Measurements from ENCODE around the gene TMEM273.

The TMEM273 gene

GRCh38 chr10:49174261-49174925 is 13.8 kb downstream of the TMEM273 start:
- no peak overlapping the region for H3K27ac ChIP-seq
- POLR2A ChIA-PET (ENCODE audit: low non-redundant PET), result no interaction called here
- DNase-seq (ENCODE audit: low spot score), result no peak
- no peak for TF ChIP-seq CTCF (conservative IDR thresholded peaks at IDR 0.05; ENCODE audit: low read depth)
- CTCF ChIA-PET, result interaction anchor here (0.6 kb wide), 1 partner anchor 62 kb away, joined by 3 read pairs; no protein-coding TSS in a partner anchor

GRCh38 chr10:49173853-49174252 is 14.3 kb downstream of the TMEM273 start:
- H3K27ac ChIP-seq, result no peak overlapping the region

GRCh38 chr10:49173201-49173772 is 14.9 kb downstream of the TMEM273 start:
- ChIA-PET POLR2A (ENCODE audit: low non-redundant PET) (no interaction called here), CTCF (interaction anchor here (0.6 kb wide), 3 partner anchors 63 to 192 kb away, joined by 3 to 5 read pairs (median 3); no protein-coding TSS in a partner anchor)
- TF ChIP-seq CTCF (conservative IDR thresholded peaks at IDR 0.05; ENCODE audit: low read depth), result no peak
- no peak for DNase-seq (ENCODE audit: low spot score)
- no peak overlapping the region for H3K27ac ChIP-seq

More at GRCh38 chr10:49173853-49174252, 14.3 kb downstream of the TMEM273 start:
- DNase-seq (ENCODE audit: low spot score), result no peak
- no peak for TF ChIP-seq CTCF (conservative IDR thresholded peaks at IDR 0.05; ENCODE audit: low read depth)
- ChIA-PET POLR2A (ENCODE audit: low non-redundant PET) (no interaction called here), CTCF (interaction anchor here (0.6 kb wide), 1 partner anchor 62 kb away, joined by 3 read pairs; no protein-coding TSS in a partner anchor)

GRCh38 chr10:49172777-49173132 is 15.4 kb downstream of the TMEM273 start:
- ChIA-PET CTCF (interaction anchor here (0.6 to 1.2 kb wide), 3 partner anchors 11 to 191 kb away, joined by 3 to 5 read pairs (median 3); no protein-coding TSS in a partner anchor), POLR2A (ENCODE audit: low non-redundant PET) (no interaction called here)
- no peak for DNase-seq (ENCODE audit: low spot score)
- no peak overlapping the region for H3K27ac ChIP-seq
- no peak for TF ChIP-seq CTCF (conservative IDR thresholded peaks at IDR 0.05; ENCODE audit: low read depth)

- H3K27ac ChIP-seq, result no peak overlapping the region
- ChIA-PET CTCF (interaction anchor here (0.6 to 1.2 kb wide), 3 partner anchors 10 to 239 kb away, joined by 3 read pairs; no protein-coding TSS in a partner anchor), POLR2A (ENCODE audit: low non-redundant PET) (no interaction called here)
- DNase-seq (ENCODE audit: low spot score), result no peak
- no peak for TF ChIP-seq CTCF (conservative IDR thresholded peaks at IDR 0.05; ENCODE audit: low read depth)
These were observed 16.0 kb downstream of the TMEM273 start for GRCh38 chr10:49172061-49172776.

- DNase-seq (ENCODE audit: low spot score), result no peak
- TF ChIP-seq CTCF (conservative IDR thresholded peaks at IDR 0.05; ENCODE audit: low read depth), result no peak
- ChIA-PET POLR2A (ENCODE audit: low non-redundant PET) (no interaction called here), CTCF (interaction anchor here (0.6 to 1.2 kb wide), 2 partner anchors 10 to 240 kb away, joined by 3 read pairs; no protein-coding TSS in a partner anchor)
- no peak overlapping the region for H3K27ac ChIP-seq
These were observed 16.7 kb downstream of the TMEM273 start for GRCh38 chr10:49171326-49172060.

Data from RWPE1 (cell line).